SK-N-SH (cell line): ENCODE measurements around the gene CSRNP2. TPM values are rescaled to one million over a fixed set of nuclear protein-coding genes. Genes with fewer than 3 reads are reported as not detected.

Source experiments
- CTCF ChIA-PET: fragments of 300-600, 350-600 bp; formaldehyde crosslinking; extraction: SDS; loops from one replicate; lab custom pipeline; 2021; lab: Yijun Ruan, JAX
- POLR2A ChIA-PET: fragments of 350-600 bp; sonication (Branson Sonifier 250); formaldehyde crosslinking; extraction: SDS; loops from one replicate; lab custom pipeline; 2020; ENCODE audit warnings: antibody characterized with exemption, inconsistent platforms; lab: Yijun Ruan, JAX
- DNase-seq: peaks from one replicate; pipeline ENCODE4 v3.0.0; 2012
- H2AFZ ChIP-seq: fragments of 200-600 bp; sonication (generic); 2 replicates; pipeline ENCODE4 v1.8.1; 2016; ENCODE audit warnings: antibody characterized with exemption, mild to moderate bottlenecking, low read depth
- H3F3A ChIP-seq: fragments of 200-600 bp; sonication (generic); replicated peaks from 2 replicates; pipeline ENCODE3; 2016; ENCODE audit warnings: antibody characterized with exemption, mild to moderate bottlenecking; ENCODE audit not compliant: insufficient read depth
- H3K27ac ChIP-seq, 2 experiments: fragments of 200-500 bp in 1 of 2; fragments of 200-600 bp in 1 of 2; sonication (Bioruptor generic) in 1 of 2; sonication (generic), shearing (Covaris generic) in 1 of 2; 2 replicates each; pipeline versions ENCODE4 v1.5.1 to v1.6.1; 2014 to 2016; ENCODE audit warnings: low read depth in 2 of 2, inconsistent platforms in 1 of 2, low read length in 1 of 2, mild to moderate bottlenecking in 1 of 2, mixed read lengths in 1 of 2
- H3K27me3 ChIP-seq: fragments of 200-600 bp; sonication (generic), shearing (Covaris generic); 2 replicates; pipeline ENCODE4 v1.6.1; 2016; ENCODE audit warnings: mixed run types; ENCODE audit not compliant: insufficient read depth
- H3K36me3 ChIP-seq, 2 experiments: fragments of 200-500 bp in 1 of 2; fragments of 200-600 bp in 1 of 2; sonication (Bioruptor generic) in 1 of 2; sonication (generic) in 1 of 2; replicated peaks in 1 of 2; 2 replicates each; pipeline versions ENCODE3 to v1.5.1; 2014 to 2016; ENCODE audit warnings: low read length in 1 of 2, mild to moderate bottlenecking in 1 of 2; ENCODE audit not compliant: insufficient read depth in 2 of 2, control insufficient read depth in 1 of 2
- H3K4me1 ChIP-seq, 2 experiments: fragments of 200-500 bp in 1 of 2; fragments of 200-600 bp in 1 of 2; sonication (Bioruptor generic) in 1 of 2; sonication (generic), shearing (Covaris generic) in 1 of 2; 2 replicates each; pipeline versions ENCODE4 v1.5.1 to v1.6.1; 2014 to 2016; ENCODE audit warnings: low read depth in 1 of 2, low read length in 1 of 2, mixed run types in 1 of 2; ENCODE audit not compliant: insufficient read depth in 2 of 2, control insufficient read depth in 1 of 2
- H3K4me2 ChIP-seq: fragments of 200-600 bp; sonication (generic), shearing (Covaris generic); 2 replicates; pipeline ENCODE4 v1.6.1; 2017; ENCODE audit warnings: mixed run types
- H3K4me3 ChIP-seq, 2 experiments: fragments of 200-500 bp in 1 of 2; fragments of 200-600 bp in 1 of 2; sonication (Bioruptor generic) in 1 of 2; sonication (generic), shearing (Covaris generic) in 1 of 2; 2 replicates each; pipeline versions ENCODE4 v1.5.1 to v1.8.1; 2014 to 2016; ENCODE audit warnings: low read depth in 2 of 2, inconsistent platforms in 1 of 2, low read length in 1 of 2, mild to moderate bottlenecking in 1 of 2, mixed read lengths in 1 of 2, moderate library complexity in 1 of 2
- H3K79me2 ChIP-seq: fragments of 200-600 bp; sonication (generic); 2 replicates; pipeline ENCODE4 v1.8.1; 2017; ENCODE audit warnings: mild to moderate bottlenecking; ENCODE audit not compliant: insufficient read depth
- H3K9ac ChIP-seq: fragments of 200-600 bp; sonication (generic); 2 replicates; pipeline ENCODE4 v1.6.1; 2017; ENCODE audit warnings: mixed run types
- H3K9me2 ChIP-seq: fragments of 200-600 bp; sonication (generic); 2 replicates; pipeline ENCODE4 v1.6.1; 2017; ENCODE audit warnings: mixed run types
- H3K9me3 ChIP-seq: fragments of 200-600 bp; sonication (generic); 2 replicates; pipeline ENCODE4 v1.6.1; 2017; ENCODE audit warnings: mixed run types, mild to moderate bottlenecking, moderate library complexity
- H4K20me1 ChIP-seq: fragments of 200-600 bp; sonication (generic); 2 replicates; pipeline ENCODE4 v1.6.1; 2017; ENCODE audit warnings: mild to moderate bottlenecking, mixed run types; ENCODE audit not compliant: insufficient read depth
- CHD2 ChIP-seq: fragments of 150-350 bp; IDR thresholded peaks from 2 replicates; pipeline ENCODE4 v1.6.1; 2018; ENCODE audit warnings: low read length; ENCODE audit not compliant: partially characterized antibody
- JUND ChIP-seq: IDR thresholded peaks from 2 replicates; pipeline ENCODE4 v1.4.0; 2012
- MAX ChIP-seq: IDR thresholded peaks from 2 replicates; pipeline ENCODE4 v1.4.0; 2012; ENCODE audit warnings: low read depth
- MEF2A ChIP-seq: IDR thresholded peaks from 2 replicates; pipeline ENCODE4 v1.4.0; 2012; ENCODE audit warnings: low read depth, borderline replicate concordance
- MXI1 ChIP-seq: IDR thresholded peaks from 2 replicates; pipeline ENCODE4 v1.6.1; 2012; ENCODE audit warnings: mild to moderate bottlenecking, low read depth, low read length, improper control_type of control experiment
- NFIC ChIP-seq: IDR thresholded peaks from 2 replicates; pipeline ENCODE4 v1.4.0; 2012; ENCODE audit warnings: borderline replicate concordance
- POLR2AphosphoS5 ChIP-seq: IDR thresholded peaks from 2 replicates; pipeline ENCODE4 v1.6.1; 2012; ENCODE audit warnings: low read depth, low read length
- RCOR1 ChIP-seq: fragments of 150-350 bp; IDR thresholded peaks from 2 replicates; pipeline ENCODE4 v1.6.1; 2017; ENCODE audit warnings: antibody characterized with exemption, low read length
- RFX5 ChIP-seq: IDR thresholded peaks from 2 replicates; pipeline ENCODE4 v1.6.1; 2012; ENCODE audit warnings: mild to moderate bottlenecking, improper control_type of control experiment, low read length
- RXRA ChIP-seq: IDR thresholded peaks from 2 replicates; pipeline ENCODE4 v1.4.0; 2012; ENCODE audit warnings: low read depth, mild to moderate bottlenecking, borderline replicate concordance
- SIN3A ChIP-seq: IDR thresholded peaks from 2 replicates; pipeline ENCODE4 v1.6.1; 2012; ENCODE audit warnings: low read depth, mild to moderate bottlenecking, low read length, moderate library complexity, borderline replicate concordance
- TAF1 ChIP-seq: IDR thresholded peaks from 2 replicates; pipeline ENCODE4 v1.6.1; 2012; ENCODE audit warnings: low read depth, mild to moderate bottlenecking, low read length, moderate library complexity, borderline replicate concordance
- YY1 ChIP-seq: IDR thresholded peaks from 2 replicates; pipeline ENCODE4 v1.4.0; 2012; ENCODE audit warnings: low read depth, mild to moderate bottlenecking
- WGBS: methylation state at CpG from one replicate; pipeline ENCODE4 v1.1.6; 2017; ENCODE audit warnings: low lambda C conversion rate; 5-methylcytosine and 5-hydroxymethylcytosine counted together
- polyA plus RNA-seq, 3 experiments: library from polyadenylated mRNA; depleted of rRNA; stranded (reverse); fragments of >200 nt; gene quantifications; 2 replicates each; pipeline ENCODE4 v1.2.3, GENCODE V29; 2012
- TF ChIP-seq, protein P1 (sequence below): IDR thresholded peaks from 2 replicates; pipeline ENCODE4 v1.4.0; 2012; ENCODE audit warnings: low read depth, borderline replicate concordance

CSRNP2 gene
- polyA plus RNA-seq, 1 of the 3 experiments (the other 2 are of a cell fraction) = 18.7 TPM

- no peak for DNase-seq
- H2AFZ ChIP-seq = no peak overlapping the region
- POLR2A ChIA-PET = no interaction called here
- TF ChIP-seq RXRA = no peak
- H3K9ac ChIP-seq = no peak overlapping the region
- H3K79me2 ChIP-seq = peaks cover 38% of the 10 kb centered on the region
- H3K4me3 ChIP-seq = no peak overlapping the region
- CTCF ChIA-PET = interaction anchor here (0.7 to 2.5 kb wide), 5 partner anchors 13 to 262 kb away, joined by 3 to 11 read pairs (median 3); partner anchors contain the start of gene ATF1
- no peaks in the 10 kb centered on the region for H3K9me2 ChIP-seq
- H3K27me3 ChIP-seq = no peaks in the 10 kb centered on the region
- no peak overlapping the region for H3K4me2 ChIP-seq
- no peaks in the 10 kb centered on the region for H4K20me1 ChIP-seq
- H3K27ac ChIP-seq = no peak overlapping the region
- 98% methylated on average over 15 of the region's 15 CpGs for WGBS
- H3K9me3 ChIP-seq = no peaks in the 10 kb centered on the region
- no peaks in the 10 kb centered on the region for H3F3A ChIP-seq
- no peaks in the 10 kb centered on the region for H3K36me3 ChIP-seq
- peaks cover 0 to 4% of the 10 kb centered on the region in 2 experiments; a peak in 2 of 4 replicates for H3K4me1 ChIP-seq
These were observed 56.0 kb downstream of the CSRNP2 start for GRCh38 chr12:51027342-51027835.

DNA sequence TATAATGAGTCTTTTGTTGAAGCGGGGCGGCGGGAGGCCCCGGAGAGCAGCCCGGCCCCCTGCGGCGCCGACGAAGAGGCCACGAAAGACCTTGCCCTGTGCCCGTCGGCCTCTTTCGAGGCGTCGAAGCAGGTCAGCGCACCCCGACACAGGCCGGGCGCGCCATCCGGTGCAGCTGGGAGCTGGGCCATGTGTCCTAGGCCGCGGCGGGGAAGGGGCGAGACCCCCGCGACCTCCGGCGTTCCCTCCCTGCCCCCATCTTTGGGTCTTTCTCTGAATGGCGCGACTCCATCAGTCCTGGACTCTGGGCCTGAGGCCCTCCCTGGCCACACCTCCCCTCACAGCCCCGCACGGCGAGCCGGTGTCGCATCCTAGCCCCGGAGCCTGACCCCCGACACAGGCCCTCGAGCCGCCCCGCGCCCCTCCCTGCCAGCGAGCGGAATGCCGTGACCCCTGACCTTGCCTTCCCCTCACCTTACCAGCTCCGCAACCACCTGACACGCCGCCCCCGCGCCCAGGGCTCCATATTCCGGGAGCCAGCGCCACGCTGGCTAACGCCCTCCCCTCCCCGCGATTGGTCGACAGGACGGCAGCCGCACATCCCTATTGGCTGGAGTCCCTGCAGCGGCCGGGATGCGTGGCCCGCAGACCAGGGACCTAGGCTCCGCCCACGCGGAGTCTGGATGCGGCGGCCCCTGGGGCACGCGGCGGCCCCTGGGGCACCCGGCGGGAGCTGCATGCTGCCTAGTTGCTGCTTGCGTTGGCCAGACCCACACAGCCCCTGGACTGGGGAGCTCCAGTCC, 57.4 kb downstream of the CSRNP2 start, which contains the start of gene SLC11A2:
Gene SLC11A2, minus strand, starts transcription at position 549 of the 803 bp plus-strand sequence. CDS start 15,656 bp downstream, outside the sequence.
- Histone ChIP-seq H2AFZ (peak within 1 kb of the TSS; percentile 95), H3K9me2 (no peaks in the 10 kb centered on the region), H3K79me2 (peaks cover 52% of the 10 kb centered on the region), H3F3A (no peaks in the 10 kb centered on the region), H3K4me1 (peaks cover 0 to 4% of the 10 kb centered on the region in 2 experiments; a peak in 2 of 4 replicates), H3K4me2 (peak within 1 kb of the TSS; percentile 96), H3K27me3 (no peaks in the 10 kb centered on the region), H3K36me3 (no peaks in the 10 kb centered on the region), H4K20me1 (no peaks in the 10 kb centered on the region), H3K9ac (peak within 1 kb of the TSS; percentile 77), H3K4me3 (peak within 1 kb of the TSS; percentile 57 to 88), H3K9me3 (no peaks in the 10 kb centered on the region), H3K27ac (peak within 1 kb of the TSS; percentile 48 to 81)
- no peak for TF ChIP-seq SIN3A
- peak; percentile 79 for TF ChIP-seq RFX5
- TF ChIP-seq, protein P1, sequence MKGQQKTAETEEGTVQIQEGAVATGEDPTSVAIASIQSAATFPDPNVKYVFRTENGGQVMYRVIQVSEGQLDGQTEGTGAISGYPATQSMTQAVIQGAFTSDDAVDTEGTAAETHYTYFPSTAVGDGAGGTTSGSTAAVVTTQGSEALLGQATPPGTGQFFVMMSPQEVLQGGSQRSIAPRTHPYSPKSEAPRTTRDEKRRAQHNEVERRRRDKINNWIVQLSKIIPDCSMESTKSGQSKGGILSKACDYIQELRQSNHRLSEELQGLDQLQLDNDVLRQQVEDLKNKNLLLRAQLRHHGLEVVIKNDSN = peak; percentile 35
- TF ChIP-seq NFIC = no peak; the same call in 1 of the 2 replicates
- TF ChIP-seq MAX = peak; percentile 91
- TF ChIP-seq JUND = no peak
- TF ChIP-seq POLR2AphosphoS5 = peak; percentile 68
- 0 out of 2 replicates have a peak, but pooled peaks have one; percentile 13 for TF ChIP-seq TAF1
- 0 out of 2 replicates have a peak, but pooled peaks have one; percentile 50 for TF ChIP-seq RCOR1
- TF ChIP-seq CHD2 = peak; percentile 54
- peak; percentile 80 for TF ChIP-seq MXI1
- no peak for TF ChIP-seq MEF2A
- peak; percentile 54; the same call in 1 of the 2 replicates for TF ChIP-seq YY1
- ChIA-PET CTCF (interaction anchor here (0.7 to 2.5 kb wide), 5 partner anchors 21 to 520 kb away, joined by 3 to 11 read pairs (median 3); partner anchors contain the start of gene ATF1), POLR2A (interaction anchor here (0.6 to 2.2 kb wide), 5 partner anchors 10 to 521 kb away, joined by 3 to 9 read pairs (median 4); partner anchors contain the start of genes CSRNP2 and DIP2B)
- 3% methylated on average over 8 of the region's 74 CpGs for WGBS
- DNase-seq = peak; percentile 98
